IMR-90 (cell line): ENCODE results near the gene CDH22. TPM values are rescaled to one million over a fixed set of nuclear protein-coding genes. Genes with fewer than 3 reads are reported as not detected.

ENCODE experiments used
- ATAC-seq: fragments of 200-7000 bp; cut with Tn5 transposase; 2 replicates; pipeline ENCODE4 v1.9.1; 2020; ENCODE audit warnings: low read depth, mild to moderate bottlenecking, moderate library complexity
- BruUV-seq: library from RNA; stranded (reverse); fragments of 400-500 nt; replicated peaks from 2 replicates; lab custom pipeline; 2021; lab: Mats Ljungman, UMichigan
- CTCF ChIA-PET: fragments of 300-600 bp; formaldehyde crosslinking; extraction: SDS; loops from one replicate; lab custom pipeline; 2021; ENCODE audit warnings: antibody characterized with exemption; lab: Yijun Ruan, JAX
- POLR2A ChIA-PET: fragments of 300-600 bp; sonication (Branson Sonifier 250); formaldehyde crosslinking; loops from one replicate; lab custom pipeline; 2022; ENCODE audit warnings: antibody characterized with exemption; ENCODE audit not compliant: unreplicated experiment; lab: Charles Lee
- DNase-seq: peaks from one replicate; pipeline ENCODE4 v3.0.0; 2013
- H2AFZ ChIP-seq: replicated peaks from 2 replicates; pipeline ENCODE3; 2013; ENCODE audit warnings: low read length, mild to moderate bottlenecking; ENCODE audit not compliant: poor library complexity
- H2AK5ac ChIP-seq: 2 replicates; pipeline ENCODE4 v1.6.1; 2013; ENCODE audit warnings: low read depth, low read length, inconsistent platforms
- H2AK9ac ChIP-seq: replicated peaks from 2 replicates; pipeline ENCODE3; 2013; ENCODE audit warnings: mild to moderate bottlenecking, low read depth, low read length, moderate library complexity; ENCODE audit not compliant: poor library complexity
- H2BK120ac ChIP-seq: 2 replicates; pipeline ENCODE4 v1.6.1; 2013; ENCODE audit warnings: low read depth, low read length, inconsistent platforms
- H2BK15ac ChIP-seq: 3 replicates; pipeline ENCODE4 v1.6.1; 2013; ENCODE audit warnings: low read depth, low read length, inconsistent platforms
- H2BK20ac ChIP-seq: 2 replicates; pipeline ENCODE4 v1.6.1; 2013; ENCODE audit warnings: low read depth, mild to moderate bottlenecking, inconsistent platforms, low read length, moderate library complexity
- H2BK5ac ChIP-seq: 2 replicates; pipeline ENCODE4 v1.6.1; 2013; ENCODE audit warnings: mild to moderate bottlenecking, low read depth, low read length, inconsistent platforms; ENCODE audit not compliant: poor library complexity, severe bottlenecking
- H3K14ac ChIP-seq: replicated peaks from 2 replicates; pipeline ENCODE4 v1.6.1; 2013; ENCODE audit warnings: low read depth, low read length, inconsistent platforms
- H3K18ac ChIP-seq: 2 replicates; pipeline ENCODE4 v1.6.1; 2013; ENCODE audit warnings: low read depth, low read length, control low read depth
- H3K23ac ChIP-seq: 2 replicates; pipeline ENCODE4 v1.6.1; 2013; ENCODE audit warnings: low read depth, low read length, inconsistent platforms
- H3K27ac ChIP-seq: 2 replicates; pipeline ENCODE4 v1.5.1; 2013; ENCODE audit warnings: mild to moderate bottlenecking, control low read depth, low read length; ENCODE audit not compliant: insufficient read depth
- H3K27me3 ChIP-seq: 2 replicates; pipeline ENCODE4 v1.6.1; 2013; ENCODE audit warnings: low read length; ENCODE audit not compliant: control insufficient read depth, insufficient read depth
- H3K36me3 ChIP-seq: 2 replicates; pipeline ENCODE4 v1.6.1; 2013; ENCODE audit warnings: low read length, mixed read lengths; ENCODE audit not compliant: control insufficient read depth, insufficient read depth
- H3K4ac ChIP-seq: 2 replicates; pipeline ENCODE4 v1.6.1; 2013; ENCODE audit warnings: low read depth, low read length, inconsistent platforms
- H3K4me1 ChIP-seq: 2 replicates; pipeline ENCODE4 v1.6.1; 2013; ENCODE audit warnings: low read length, mixed read lengths; ENCODE audit not compliant: control insufficient read depth, insufficient read depth
- H3K4me2 ChIP-seq: 2 replicates; pipeline ENCODE4 v1.6.1; 2013; ENCODE audit warnings: low read depth, mild to moderate bottlenecking, control low read depth, low read length, moderate library complexity
- H3K4me3 ChIP-seq: 2 replicates; pipeline ENCODE4 v1.5.1; 2013; ENCODE audit warnings: low read depth, mild to moderate bottlenecking, control low read depth, low read length, moderate library complexity; ENCODE audit not compliant: insufficient read depth
- H3K56ac ChIP-seq: 2 replicates; pipeline ENCODE4 v1.6.1; 2013; ENCODE audit warnings: low read length, inconsistent platforms; ENCODE audit not compliant: insufficient read depth; ENCODE audit errors: extremely low read depth
- H3K79me1 ChIP-seq, 2 experiments: 2 replicates each; pipeline ENCODE4 v1.6.1; 2013; ENCODE audit warnings: low read length in 2 of 2, inconsistent platforms in 1 of 2, low read depth in 1 of 2
- H3K9ac ChIP-seq: 2 replicates; pipeline ENCODE4 v1.6.1; 2013; ENCODE audit warnings: low read depth, low read length, control low read depth
- H3K9me1 ChIP-seq: 2 replicates; pipeline ENCODE4 v1.6.1; 2013; ENCODE audit warnings: low read length, inconsistent platforms; ENCODE audit not compliant: insufficient read depth
- H3K9me3 ChIP-seq: 2 replicates; pipeline ENCODE4 v1.6.1; 2013; ENCODE audit warnings: low read length; ENCODE audit not compliant: control insufficient read depth, insufficient read depth
- H4K20me1 ChIP-seq: 2 replicates; pipeline ENCODE4 v1.6.1; 2013; ENCODE audit warnings: low read length, inconsistent platforms; ENCODE audit not compliant: insufficient read depth
- H4K5ac ChIP-seq: 2 replicates; pipeline ENCODE4 v1.6.1; 2013; ENCODE audit warnings: mild to moderate bottlenecking, low read depth, low read length, control low read depth
- H4K8ac ChIP-seq, 2 experiments: 2 replicates each; pipeline ENCODE4 v1.6.1; 2013; ENCODE audit warnings: low read depth in 2 of 2, low read length in 2 of 2, control low read depth in 1 of 2, inconsistent platforms in 1 of 2
- H4K91ac ChIP-seq: 2 replicates; pipeline ENCODE4 v1.6.1; 2013; ENCODE audit warnings: low read depth, low read length, inconsistent platforms; ENCODE audit not compliant: insufficient read depth
- BHLHE40 ChIP-seq: fragments of 150-350 bp; IDR thresholded peaks from 2 replicates; pipeline ENCODE4 v1.6.1; 2016; ENCODE audit warnings: mild to moderate bottlenecking, low read depth, low read length
- CEBPB ChIP-seq: IDR thresholded peaks from 2 replicates; pipeline ENCODE4 v1.6.1; 2012; ENCODE audit warnings: low read depth, low read length, improper control_type of control experiment
- MAFK ChIP-seq: IDR thresholded peaks from 2 replicates; pipeline ENCODE4 v1.6.1; 2012; ENCODE audit warnings: low read depth, low read length, improper control_type of control experiment
- POLR2A ChIP-seq: IDR thresholded peaks from 2 replicates; pipeline ENCODE4 v1.6.1; 2012; ENCODE audit warnings: mild to moderate bottlenecking, low read depth, low read length
- RAD21 ChIP-seq: IDR thresholded peaks from 2 replicates; pipeline ENCODE4 v1.6.1; 2012; ENCODE audit warnings: low read length, improper control_type of control experiment
- RFX5 ChIP-seq: IDR thresholded peaks from 2 replicates; pipeline ENCODE4 v1.8.0; 2012; ENCODE audit warnings: low read depth, mild to moderate bottlenecking, low read length, moderate library complexity
- SMC3 ChIP-seq: fragments of 150-350 bp; IDR thresholded peaks from 2 replicates; pipeline ENCODE4 v1.6.1; 2016; ENCODE audit warnings: low read depth, mild to moderate bottlenecking, antibody characterized with exemption, low read length, moderate library complexity
- WGBS, 2 experiments: methylation state at CpG; one replicate each; pipeline versions ENCODE4 v1.1.5 to v1.1.7; 2013; ENCODE audit warnings: missing lambda C conversion rate in 2 of 2; ENCODE audit not compliant: insufficient read length in 1 of 2; ENCODE audit errors: extremely low coverage in 2 of 2; 5-methylcytosine and 5-hydroxymethylcytosine counted together
- dilution Hi-C: fragments of 300-500 bp; cut with HindIII; formaldehyde crosslinking; loops from one replicate; pipeline ENCODE4 v1.14.3; 2018; ENCODE audit warnings: low sequenced_read_pairs; ENCODE audit not compliant: unreplicated experiment
- in situ Hi-C: fragments of 300-500 bp; cut with MboI; formaldehyde crosslinking; loops from 3 replicates; pipeline ENCODE4 v1.14.3; 2019; ENCODE audit warnings: low sequenced_read_pairs, inconsistent platforms, mixed read lengths
- intact Hi-C: fragments of 100-400 bp; cut with micrococcal nuclease; formaldehyde crosslinking; loops from 2 replicates; pipeline ENCODE4 v1.10.0; 2022
- polyA plus RNA-seq, 3 experiments: library from polyadenylated mRNA; depleted of rRNA; stranded (reverse); fragments of >200 nt; gene quantifications; 2 replicates each; pipeline ENCODE4 v1.2.3, GENCODE V29; 2012; ENCODE audit warnings: low replicate concordance in 1 of 3
- total RNA-seq: library from RNA; depleted of rRNA; stranded (reverse); fragments of >200 nt; gene quantifications from 2 replicates; pipeline ENCODE4 v1.2.3, GENCODE V29; 2012
- TF ChIP-seq, protein P1 (sequence below): fragments of 150-350 bp; IDR thresholded peaks from 2 replicates; pipeline ENCODE4 v1.6.1; 2017; ENCODE audit warnings: mild to moderate bottlenecking, antibody characterized with exemption, low read length, low read depth

Gene CDH22
- total and polyA plus RNA-seq, 2 of the 4 experiments (the other 2 are of a cell fraction), result not detected

DNA sequence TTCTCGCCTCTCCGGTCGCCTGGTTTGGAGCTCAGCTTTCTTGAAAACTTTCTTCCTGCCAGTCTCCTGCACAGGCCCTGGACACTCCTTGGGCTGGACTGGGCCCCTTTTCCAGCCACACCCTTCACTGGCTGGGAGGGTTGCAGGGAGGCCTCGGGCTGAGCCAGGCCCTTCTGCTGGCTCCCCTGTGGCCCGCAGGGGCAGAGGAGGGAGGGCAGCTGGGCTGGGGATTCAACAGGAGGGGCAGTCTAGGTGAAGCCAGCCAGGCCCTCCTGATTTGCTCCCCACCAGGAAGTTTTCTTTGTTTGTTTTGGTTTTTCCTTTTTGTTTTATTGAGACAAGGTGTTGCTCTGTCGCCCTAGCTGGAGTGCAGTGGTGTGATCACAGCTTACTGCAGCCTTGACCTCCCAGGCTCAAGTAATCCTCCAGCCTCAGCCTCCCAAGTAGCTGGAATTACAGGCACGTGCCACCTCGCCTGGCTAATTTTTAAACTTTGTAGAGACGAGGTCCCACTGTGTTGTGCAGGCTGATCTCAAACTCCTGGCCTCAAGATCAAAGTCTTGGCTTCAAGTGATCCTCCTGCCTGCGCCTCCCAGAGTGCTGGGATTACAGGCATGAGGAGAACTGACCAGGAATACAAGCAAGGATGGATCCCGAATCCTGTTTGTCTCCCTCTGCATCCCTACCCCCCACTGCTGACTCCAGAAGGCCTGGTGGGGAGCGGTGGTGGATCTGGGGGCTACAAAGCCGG is 23.5 kb upstream of the CDH22 start:
- H2AFZ ChIP-seq, result no peak overlapping the region
- H3K9ac ChIP-seq, result no peak overlapping the region
- POLR2A ChIA-PET, result no interaction called here
- TF ChIP-seq CEBPB, result no peak
- no peak for TF ChIP-seq RFX5
- TF ChIP-seq MAFK, result no peak
- TF ChIP-seq BHLHE40, result no peak
- no peak for TF ChIP-seq SMC3
- TF ChIP-seq RAD21, result no peak
- TF ChIP-seq, protein P1, sequence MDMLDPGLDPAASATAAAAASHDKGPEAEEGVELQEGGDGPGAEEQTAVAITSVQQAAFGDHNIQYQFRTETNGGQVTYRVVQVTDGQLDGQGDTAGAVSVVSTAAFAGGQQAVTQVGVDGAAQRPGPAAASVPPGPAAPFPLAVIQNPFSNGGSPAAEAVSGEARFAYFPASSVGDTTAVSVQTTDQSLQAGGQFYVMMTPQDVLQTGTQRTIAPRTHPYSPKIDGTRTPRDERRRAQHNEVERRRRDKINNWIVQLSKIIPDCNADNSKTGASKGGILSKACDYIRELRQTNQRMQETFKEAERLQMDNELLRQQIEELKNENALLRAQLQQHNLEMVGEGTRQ, result no peak
- TF ChIP-seq POLR2A, result no peak
- BruUV-seq, result no TSS peak
- H3K4me3 ChIP-seq, result no peak overlapping the region
- H3K9me3 ChIP-seq, result no peaks in the 10 kb centered on the region
- no peaks in the 10 kb centered on the region for H3K4me1 ChIP-seq
- no peak overlapping the region for H3K4ac ChIP-seq
- no peaks in the 10 kb centered on the region for H3K9me1 ChIP-seq
- WGBS, 2 experiments, result 42% methylated on average over 4 of the region's 13 CpGs; no CpG with 5 or more reads in 1 of the 2 experiments
- no peak overlapping the region for H4K5ac ChIP-seq
- no peak overlapping the region for H4K91ac ChIP-seq
- ATAC-seq (no peak), DNase-seq (no peak)
- intact Hi-C loops, result no loop called here
- no peak overlapping the region for H2BK5ac ChIP-seq
- no peak overlapping the region for H3K18ac ChIP-seq
- no peak overlapping the region for H3K14ac ChIP-seq
- H2AK9ac ChIP-seq, result no peak overlapping the region
- dilution Hi-C loops, result no loop called here
- no peak overlapping the region for H4K8ac ChIP-seq
- H2BK120ac ChIP-seq, result no peak overlapping the region
- peaks cover 70% of the 10 kb centered on the region for H3K27me3 ChIP-seq
- H3K79me1 ChIP-seq, result no peaks in the 10 kb centered on the region
- H3K56ac ChIP-seq, result no peak overlapping the region
- H3K36me3 ChIP-seq, result no peaks in the 10 kb centered on the region
- CTCF ChIA-PET, result no interaction called here
- H3K4me2 ChIP-seq, result no peak overlapping the region
- no peak overlapping the region for H3K23ac ChIP-seq
- no peak overlapping the region for H2BK15ac ChIP-seq
- H2AK5ac ChIP-seq, result no peak overlapping the region
- no peak overlapping the region for H3K27ac ChIP-seq
- H4K20me1 ChIP-seq, result no peaks in the 10 kb centered on the region
- in situ Hi-C loops, result no loop called here
- H2BK20ac ChIP-seq, result no peak overlapping the region
